Colonic mucosa (tissue), 4 donors: Measurements from ENCODE around the gene EMB. TPM values are rescaled to one million over a fixed set of nuclear protein-coding genes. Genes with fewer than 3 reads are reported as not detected.
"Not testable (repeated sequence)": the region's sequence is repeated elsewhere in the genome, so short reads cannot be mapped to it uniquely, and the experiment has no call there.

ENCODE experiments used
- DNase-seq: peaks from one replicate; pipeline ENCODE4 v3.0.0-alpha.2; 2020
- H3K27ac ChIP-seq: fragments of 200-600 bp; one replicate; pipeline ENCODE4 v1.8.0; 2021
- H3K27me3 ChIP-seq: fragments of 200-600 bp; one replicate; pipeline ENCODE4 v1.8.0; 2021
- H3K36me3 ChIP-seq: fragments of 200-600 bp; one replicate; pipeline ENCODE4 v1.8.0; 2021
- H3K4me1 ChIP-seq: fragments of 200-600 bp; one replicate; pipeline ENCODE4 v1.8.0; 2021; ENCODE audit warnings: mild to moderate bottlenecking
- H3K4me3 ChIP-seq: fragments of 200-600 bp; one replicate; pipeline ENCODE4 v1.8.0; 2021
- H3K9ac ChIP-seq, 2 donors: one replicate each; pipeline ENCODE4 v1.7.0; 2013; ENCODE audit warnings: control low read depth in 2 of 2, low read depth in 2 of 2, low read length in 2 of 2
- H3K9me3 ChIP-seq: fragments of 200-600 bp; one replicate; pipeline ENCODE4 v1.8.0; 2021
- CTCF ChIP-seq: fragments of 200-600 bp; IDR thresholded peaks from one replicate; pipeline ENCODE4 v1.8.0; 2022; ENCODE audit warnings: antibody characterized with exemption, mild to moderate bottlenecking
- intact Hi-C: fragments of 100-400 bp; cut with DNase I; formaldehyde crosslinking; loops from one replicate; pipeline ENCODE4 v1.14.1; 2022
- total RNA-seq, 2 donors: library from RNA; stranded (reverse); fragmentation: NEBNext Ultra II Directional in 1 of 2; extraction: Animal tissue kit (Norgen Biotek cat#: 25700) in 1 of 2; gene quantifications; one replicate each; pipeline ENCODE4 v1.2.1, GENCODE V29; 2021
- donor health status: healthy.
- donor health status: DM: no; HTN: no; CAD: no.
- donor health status: DM: no; HTN: no; CAD: no.

Gene EMB
- total RNA-seq, 2 donors from 2014 or later: 2.8 to 6.1 TPM

- TF ChIP-seq CTCF: no peak
- Histone ChIP-seq H3K9ac (no peak overlapping the region), H3K36me3 (no peaks in the 10 kb centered on the region), H3K27me3 (no peaks in the 10 kb centered on the region), H3K9me3 (no peaks in the 10 kb centered on the region), H3K27ac (no peak overlapping the region), H3K4me3 (no peak overlapping the region), H3K4me1 (no peaks in the 10 kb centered on the region)
- intact Hi-C loops: no loop called here
- DNase-seq: no peak
Measured at GRCh38 chr5:50439221-50439620, 1.9 kb downstream of the EMB start.

- H3K27ac ChIP-seq, DNase-seq, H3K4me1 ChIP-seq: not testable (repeated sequence)
Measured at GRCh38 chr5:50438060-50438459, 3.0 kb downstream of the EMB start.

GRCh38 chr5:50435168-50435567, 5.9 kb downstream of the EMB start:
- no peak overlapping the region for H3K9ac ChIP-seq
- no peak overlapping the region for H3K4me3 ChIP-seq
- no peaks in the 10 kb centered on the region for H3K27me3 ChIP-seq
- H3K27ac ChIP-seq: no peak overlapping the region
- DNase-seq: no peak
- H3K4me1 ChIP-seq: no peaks in the 10 kb centered on the region
- no peaks in the 10 kb centered on the region for H3K36me3 ChIP-seq
- TF ChIP-seq CTCF: no peak
- H3K9me3 ChIP-seq: no peaks in the 10 kb centered on the region
- intact Hi-C loops: no loop called here

More at GRCh38 chr5:50438060-50438459, 3.0 kb downstream of the EMB start:
- H3K36me3 ChIP-seq, H3K9ac ChIP-seq, intact Hi-C loops, H3K27me3 ChIP-seq, H3K9me3 ChIP-seq, H3K4me3 ChIP-seq: not testable (repeated sequence)

- H3K4me3 ChIP-seq, H3K9ac ChIP-seq, H3K27ac ChIP-seq, H3K36me3 ChIP-seq, H3K4me1 ChIP-seq, intact Hi-C loops, H3K27me3 ChIP-seq, H3K9me3 ChIP-seq, DNase-seq: not testable (repeated sequence)
Measured at GRCh38 chr5:50431133-50431904, 9.8 kb downstream of the EMB start.

GRCh38 chr5:50423100-50423799, 17.8 kb downstream of the EMB start:
- H3K9ac ChIP-seq, intact Hi-C loops, H3K4me1 ChIP-seq, H3K9me3 ChIP-seq, H3K27ac ChIP-seq, H3K36me3 ChIP-seq, DNase-seq, H3K4me3 ChIP-seq, H3K27me3 ChIP-seq: not testable (repeated sequence)

- H3K36me3 ChIP-seq, DNase-seq, intact Hi-C loops, H3K9me3 ChIP-seq, H3K4me3 ChIP-seq, H3K9ac ChIP-seq, H3K4me1 ChIP-seq, H3K27me3 ChIP-seq, H3K27ac ChIP-seq: not testable (repeated sequence)
Measured at GRCh38 chr5:50421184-50421950, 19.7 kb downstream of the EMB start.

- no peaks in the 10 kb centered on the region for H3K36me3 ChIP-seq
- TF ChIP-seq CTCF: no peak
- intact Hi-C loops: no loop called here
- no peaks in the 10 kb centered on the region for H3K27me3 ChIP-seq
- H3K4me1 ChIP-seq: no peaks in the 10 kb centered on the region
- H3K9ac ChIP-seq: no peak overlapping the region
- no peak overlapping the region for H3K27ac ChIP-seq
- no peaks in the 10 kb centered on the region for H3K9me3 ChIP-seq
- H3K4me3 ChIP-seq: no peak overlapping the region
- DNase-seq: no peak
Measured at GRCh38 chr5:50420343-50420935, 20.6 kb downstream of the EMB start.

GRCh38 chr5:50419656-50420055, 21.4 kb downstream of the EMB start:
- H3K36me3 ChIP-seq, DNase-seq, H3K27ac ChIP-seq, H3K27me3 ChIP-seq, H3K9ac ChIP-seq, H3K9me3 ChIP-seq, intact Hi-C loops, H3K4me3 ChIP-seq, H3K4me1 ChIP-seq: not testable (repeated sequence)

- H3K36me3 ChIP-seq, H3K9ac ChIP-seq, H3K27ac ChIP-seq, H3K4me3 ChIP-seq, H3K27me3 ChIP-seq, intact Hi-C loops, H3K4me1 ChIP-seq, DNase-seq, H3K9me3 ChIP-seq: not testable (repeated sequence)
Measured at GRCh38 chr5:50416637-50417036, 24.5 kb downstream of the EMB start.
